H1 (cell line): Measurements from ENCODE around the gene ATP2B1. TPM values are rescaled to one million over a fixed set of nuclear protein-coding genes. Genes with fewer than 3 reads are reported as not detected.

Experiments
- ASH2L ChIP-seq: fragments of 200-600, 300-600 bp; sonication (generic); IDR thresholded peaks from one replicate; pipeline ENCODE4 v1.7.1; 2017; ENCODE audit warnings: low read length
- CBX5 ChIP-seq: fragments of 300-800, 300-1000 bp; sonication (generic); IDR thresholded peaks from 2 replicates; pipeline ENCODE4 v1.7.1; 2016; ENCODE audit warnings: antibody characterized with exemption, low read length, low read depth
- HDAC2 ChIP-seq, 2 experiments: fragments of 300-600 bp in 1 of 2; sonication (generic) in 1 of 2; IDR thresholded peaks; 2 replicates each; pipeline ENCODE4 v1.6.1; 2011 to 2012; ENCODE audit warnings: low read depth in 2 of 2, low read length in 2 of 2, mild to moderate bottlenecking in 2 of 2, moderate library complexity in 2 of 2, borderline replicate concordance in 1 of 2, inconsistent platforms in 1 of 2
- JUN ChIP-seq: IDR thresholded peaks from 2 replicates; pipeline ENCODE4 v1.6.1; 2011; ENCODE audit warnings: low read depth, mild to moderate bottlenecking, improper control_type of control experiment, low read length
- MAFK ChIP-seq: IDR thresholded peaks from 2 replicates; pipeline ENCODE4 v1.6.1; 2012; ENCODE audit warnings: low read depth, mild to moderate bottlenecking, improper control_type of control experiment, low read length
- MAX ChIP-seq: IDR thresholded peaks from 2 replicates; pipeline ENCODE4 v1.6.1; 2012; ENCODE audit warnings: inconsistent platforms
- PHF8 ChIP-seq: fragments of 200-600 bp; sonication (generic); conservative IDR thresholded peaks from 2 replicates; pipeline ENCODE4 v1.7.1; 2012; ENCODE audit warnings: low read depth, mild to moderate bottlenecking, inconsistent platforms, low read length, moderate library complexity
- POLR2AphosphoS5 ChIP-seq: IDR thresholded peaks from 2 replicates; pipeline ENCODE4 v1.6.1; 2011; ENCODE audit warnings: low read depth, low read length
- RAD21 ChIP-seq, 2 experiments: IDR thresholded peaks in 1 of 2; conservative IDR thresholded peaks in 1 of 2; 2 replicates each; pipeline ENCODE4 v1.6.1; 2011; ENCODE audit warnings: low read depth in 2 of 2, low read length in 2 of 2, improper control_type of control experiment in 1 of 2, inconsistent platforms in 1 of 2, mild to moderate bottlenecking in 1 of 2, moderate library complexity in 1 of 2
- USF2 ChIP-seq: IDR thresholded peaks from 2 replicates; pipeline ENCODE4 v1.6.1; 2011; ENCODE audit warnings: low read length, improper control_type of control experiment
- polyA plus RNA-seq, 7 experiments: library from polyadenylated mRNA; depleted of rRNA in 3 of 7; stranded (reverse) in 5 of 7; unstranded in 2 of 7; fragments of >200 nt in 5 of 7; fragments of 200-250 nt in 2 of 7; gene quantifications; 1 replicate in 5 of 7; 2 replicates in 1 of 7; 4 replicates in 1 of 7; pipeline versions ENCODE4 v1.2.1 to v1.2.3, GENCODE V29; 2011 to 2013; ENCODE audit warnings: missing spikeins in 2 of 7, mixed read lengths in 2 of 7
- total RNA-seq: library from RNA; stranded (reverse); fragmentation: NEBNext Ultra II Directional; extraction: Animal tissue kit (Norgen Biotek cat#: 25700); gene quantifications from 2 replicates; pipeline ENCODE4 v1.2.1, GENCODE V29; 2021

The ATP2B1 gene
- total and polyA plus RNA-seq, 2 of the 8 experiments (the other 6 are each of a cell fraction or from before 2014, with no cell fraction given), result 4.3 to 32.0 TPM

- TF ChIP-seq ASH2L (no peak), MAX (0 out of 2 replicates have a peak, but pooled peaks have one; percentile 12), CBX5 (no peak), USF2 (no peak), JUN (no peak), RAD21 (IDR thresholded peaks at IDR 0.05 in 1 of 2, conservative IDR thresholded peaks at IDR 0.05 in 1 of 2; ENCODE audit: low read depth in 2 of 2, low read length in 2 of 2) (no peak; a peak in 1 of 4 replicates), PHF8 (no peak), POLR2AphosphoS5 (no peak; the same call in 1 of the 2 replicates), MAFK (no peak), HDAC2 (IDR thresholded peaks at IDR 0.05; ENCODE audit: borderline replicate concordance in 1 of 2, low read depth in 2 of 2, low read length in 2 of 2) (no peak)
Measured at GRCh38 chr12:89707703-89708564, 704 bp downstream of the ATP2B1 start (continued).
